Stimulated activated CD4-positive, alpha-beta T cell treated with anti-CD3 and anti-CD28 coated beads, Interleukin-12 subunit alpha, Interleukin-12 subunit beta, amount 100 ng/mL, for 24 hours (primary cell): ENCODE data around the gene ZKSCAN5.

Source experiments
- DNase-seq, 2 experiments: peaks; one replicate each; pipeline ENCODE4 v3.0.0-alpha.2; 2020; ENCODE audit warnings: low read depth in 2 of 2

The ZKSCAN5 gene

GRCh38 chr7:99504603-99505323 is at the start of gene ZKSCAN5:
Gene ZKSCAN5 (plus strand): TSS chr7:99504662. CDS start chr7:99506045, 1,383 bp downstream.
- peak; percentile 91 to 95 for DNase-seq

- no peak for DNase-seq
Measured at GRCh38 chr7:99455874-99456273, 48.6 kb upstream of the ZKSCAN5 start.

GRCh38 chr7:99456288-99456687 is 48.2 kb upstream of the ZKSCAN5 start:
- no peak for DNase-seq

GRCh38 chr7:99457050-99457649 is 47.3 kb upstream of the ZKSCAN5 start:
- DNase-seq: no peak

GRCh38 chr7:99457650-99458493 is 46.6 kb upstream of the ZKSCAN5 start:
- DNase-seq: no peak

- DNase-seq: no peak
Measured at GRCh38 chr7:99459087-99459486, 45.4 kb upstream of the ZKSCAN5 start.

- no peak for DNase-seq
Measured at GRCh38 chr7:99460651-99461050, 43.8 kb upstream of the ZKSCAN5 start.

- no peak for DNase-seq
Measured at GRCh38 chr7:99461221-99461620, 43.2 kb upstream of the ZKSCAN5 start.

- DNase-seq: no peak
Measured at GRCh38 chr7:99465421-99465768, 39.1 kb upstream of the ZKSCAN5 start.

GRCh38 chr7:99468336-99468918 is 36.0 kb upstream of the ZKSCAN5 start:
- DNase-seq: no peak

GRCh38 chr7:99469381-99470065 is 34.9 kb upstream of the ZKSCAN5 start:
- DNase-seq: no peak

GRCh38 chr7:99472561-99473314 is 31.7 kb upstream of the ZKSCAN5 start, which contains the start of gene ZNF789:
Gene ZNF789 (plus strand): TSS chr7:99472890. CDS start chr7:99476457, 3,567 bp downstream.
- peak; percentile 96 to 98 for DNase-seq

- DNase-seq: no peak
Measured at GRCh38 chr7:99473315-99473596, 31.2 kb upstream of the ZKSCAN5 start.

GRCh38 chr7:99476107-99476506 is 28.4 kb upstream of the ZKSCAN5 start:
- DNase-seq: no peak

- no peak for DNase-seq
Measured at GRCh38 chr7:99478464-99479440, 25.7 kb upstream of the ZKSCAN5 start.

- no peak for DNase-seq
Measured at GRCh38 chr7:99485094-99485493, 19.4 kb upstream of the ZKSCAN5 start.

- no peak for DNase-seq
Measured at GRCh38 chr7:99489235-99489634, 15.2 kb upstream of the ZKSCAN5 start.

- no peak for DNase-seq
Measured at GRCh38 chr7:99490878-99491277, 13.6 kb upstream of the ZKSCAN5 start.

- no peak for DNase-seq
Measured at GRCh38 chr7:99493823-99494222, 10.6 kb upstream of the ZKSCAN5 start.
